Measurements from ENCODE around the gene EMC8. TPM values are rescaled to one million over a fixed set of nuclear protein-coding genes. Genes with fewer than 3 reads are reported as not detected.

The EMC8 gene
- polyA plus RNA-seq, 1 experiment: 30.5 TPM

- ChIA-PET POLR2A (no interaction called here), CTCF (interaction anchor here (0.6 kb wide), 1 partner anchor 9 kb away, joined by 3 read pairs; no protein-coding TSS in a partner anchor)
- no peak overlapping the region for H3K4me3 ChIP-seq (ENCODE audit: low read depth, low read length)
- peaks cover 36% of the 10 kb centered on the region for H3K27me3 ChIP-seq (ENCODE audit: control insufficient read depth, insufficient read depth, low read length)
- no peak for DNase-seq (ENCODE audit: low read depth, low spot score)
- H3K27ac ChIP-seq (ENCODE audit: low read depth, low read length): no peak overlapping the region
- H3K9me3 ChIP-seq (ENCODE audit: control insufficient read depth, insufficient read depth, low read length): peaks cover 20% of the 10 kb centered on the region
- TF ChIP-seq CTCF (IDR thresholded peaks at IDR 0.05; ENCODE audit: low read depth, low read length): no peak
Observed at GRCh38 chr16:85829751-85830445, 30.6 kb upstream of the EMC8 start.

DNA sequence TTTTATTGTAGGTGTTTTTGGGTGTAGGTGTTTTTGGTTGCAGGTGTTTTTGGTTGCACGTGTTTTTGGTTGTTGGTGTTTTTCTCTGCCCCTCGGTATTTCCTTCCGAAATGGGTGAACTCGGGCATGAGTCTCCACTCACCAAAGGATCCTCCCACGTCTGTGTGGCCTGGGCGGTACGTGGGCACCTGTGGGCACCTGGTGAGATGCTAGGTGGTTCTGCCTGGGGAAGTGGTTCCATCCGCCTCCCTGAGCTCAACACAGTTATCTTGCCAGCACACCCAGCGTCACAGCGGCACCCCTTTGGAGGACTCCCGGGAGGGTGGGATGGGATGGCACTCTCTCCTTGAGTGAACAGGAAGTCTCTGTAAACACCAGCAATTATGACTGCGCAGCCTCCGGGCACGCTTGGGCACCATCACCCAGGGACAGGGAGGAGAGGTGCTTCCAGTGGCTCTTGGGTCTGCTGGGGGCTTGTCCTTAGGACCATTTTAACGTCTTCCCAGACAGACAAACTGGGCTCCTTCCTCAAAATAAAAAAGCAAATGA is 29.9 kb upstream of the EMC8 start:
- DNase-seq (ENCODE audit: low read depth, low spot score): no peak
- Histone ChIP-seq H3K27me3 (ENCODE audit: control insufficient read depth, insufficient read depth, low read length) (peaks cover 32% of the 10 kb centered on the region), H3K27ac (ENCODE audit: low read depth, low read length) (no peak overlapping the region), H3K9me3 (ENCODE audit: control insufficient read depth, insufficient read depth, low read length) (peaks cover 20% of the 10 kb centered on the region), H3K4me3 (ENCODE audit: low read depth, low read length) (no peak overlapping the region)
- POLR2A ChIA-PET: no interaction called here
- TF ChIP-seq CTCF (IDR thresholded peaks at IDR 0.05; ENCODE audit: low read depth, low read length): no peak
- CTCF ChIA-PET: no interaction called here

- Histone ChIP-seq H3K27me3 (ENCODE audit: control insufficient read depth, insufficient read depth, low read length) (peaks cover 31% of the 10 kb centered on the region), H3K27ac (ENCODE audit: low read depth, low read length) (no peak overlapping the region), H3K9me3 (ENCODE audit: control insufficient read depth, insufficient read depth, low read length) (peaks cover 13% of the 10 kb centered on the region), H3K4me3 (ENCODE audit: low read depth, low read length) (no peak overlapping the region)
- DNase-seq (ENCODE audit: low read depth, low spot score): no peak
- TF ChIP-seq CTCF (IDR thresholded peaks at IDR 0.05; ENCODE audit: low read depth, low read length): no peak
- ChIA-PET POLR2A (no interaction called here), CTCF (no interaction called here)
Observed at GRCh38 chr16:85828166-85828565, 28.8 kb upstream of the EMC8 start.

DNA sequence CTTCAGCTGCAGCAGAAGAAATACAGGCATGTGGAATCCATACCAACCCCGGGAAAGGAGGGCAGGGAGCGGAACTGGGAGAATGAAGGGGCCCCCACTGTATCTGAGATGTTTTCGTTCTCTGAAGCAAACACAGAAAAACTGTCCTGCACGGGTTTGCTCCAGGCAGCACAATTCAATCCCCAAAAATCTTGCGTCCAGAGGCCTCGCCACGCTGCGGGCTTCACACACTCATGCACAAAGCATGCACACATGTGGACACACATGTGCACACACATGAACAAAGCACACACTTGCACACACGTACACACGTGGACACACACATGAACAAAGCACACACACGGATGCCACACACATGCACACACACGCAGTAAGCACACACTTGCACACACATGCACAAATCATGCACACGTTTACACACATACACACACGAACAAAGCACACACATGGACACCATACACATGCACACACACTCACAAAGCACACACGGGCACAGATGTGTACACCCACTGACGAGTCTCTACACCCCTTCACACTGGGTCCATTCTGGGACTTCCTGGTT is 27.4 kb upstream of the EMC8 start:
- Histone ChIP-seq H3K9me3 (ENCODE audit: control insufficient read depth, insufficient read depth, low read length) (peaks cover 7% of the 10 kb centered on the region; the same call in 1 of the 2 replicates), H3K27ac (ENCODE audit: low read depth, low read length) (no peak overlapping the region), H3K27me3 (ENCODE audit: control insufficient read depth, insufficient read depth, low read length) (peaks cover 25% of the 10 kb centered on the region), H3K4me3 (ENCODE audit: low read depth, low read length) (no peak overlapping the region)
- DNase-seq (ENCODE audit: low read depth, low spot score): no peak
- ChIA-PET CTCF (no interaction called here), POLR2A (no interaction called here)
- TF ChIP-seq CTCF (IDR thresholded peaks at IDR 0.05; ENCODE audit: low read depth, low read length): no peak

GRCh38 chr16:85825326-85825725 is 26.0 kb upstream of the EMC8 start:
- ChIA-PET POLR2A (no interaction called here), CTCF (interaction anchor here (1.5 kb wide), 1 partner anchor 162 kb away, joined by 3 read pairs; no protein-coding TSS in a partner anchor)
- TF ChIP-seq CTCF (IDR thresholded peaks at IDR 0.05; ENCODE audit: low read depth, low read length): no peak
- no peak overlapping the region for H3K27ac ChIP-seq (ENCODE audit: low read depth, low read length)
- no peak overlapping the region for H3K4me3 ChIP-seq (ENCODE audit: low read depth, low read length)
- peaks cover 7% of the 10 kb centered on the region; the same call in 1 of the 2 replicates for H3K9me3 ChIP-seq (ENCODE audit: control insufficient read depth, insufficient read depth, low read length)
- DNase-seq (ENCODE audit: low read depth, low spot score): no peak
- peaks cover 24% of the 10 kb centered on the region for H3K27me3 ChIP-seq (ENCODE audit: control insufficient read depth, insufficient read depth, low read length)
